K562 (cell line): ENCODE results near the gene ZNF335. TPM values are rescaled to one million over a fixed set of nuclear protein-coding genes. Genes with fewer than 3 reads are reported as not detected.

ENCODE experiments used
- ELF4 ChIP-seq: fragments of 450-650 bp; formaldehyde crosslinking; IDR thresholded peaks from 2 replicates; pipeline ENCODE4 v1.4.0; 2022; ENCODE audit warnings: missing genetic modification characterization
- ETV1 ChIP-seq: fragments of 450-650 bp; conservative IDR thresholded peaks from 2 replicates; pipeline ENCODE4 v1.6.1; 2016; ENCODE audit warnings: missing genetic modification characterization, control low read depth, low read depth, missing compliant biosample characterization
- GATAD2A ChIP-seq: fragments of 450-650 bp; IDR thresholded peaks from 2 replicates; pipeline ENCODE4 v1.6.1; 2017
- GATAD2B ChIP-seq: fragments of 450-650 bp; IDR thresholded peaks from 2 replicates; pipeline ENCODE4 v1.6.1; 2017; ENCODE audit warnings: mild to moderate bottlenecking, borderline replicate concordance
- HMG20A ChIP-seq: fragments of 450-650 bp; formaldehyde crosslinking; conservative IDR thresholded peaks from 2 replicates; pipeline ENCODE4 v1.4.0; 2020; ENCODE audit warnings: mild to moderate bottlenecking, mixed read lengths
- ILK ChIP-seq: fragments of 450-650 bp; IDR thresholded peaks from 2 replicates; pipeline ENCODE4 v1.6.1; 2016; ENCODE audit warnings: missing genetic modification characterization, low read depth, mild to moderate bottlenecking, missing compliant biosample characterization, moderate library complexity, borderline replicate concordance
- RAD51 ChIP-seq: fragments of 450-650 bp; IDR thresholded peaks from 2 replicates; pipeline ENCODE4 v1.7.1; 2016; ENCODE audit warnings: low read depth, mild to moderate bottlenecking, borderline replicate concordance
- REST ChIP-seq, 2 experiments: fragments of 450-650 bp; formaldehyde crosslinking in 1 of 2; IDR thresholded peaks; 2 replicates each; pipeline versions ENCODE4 v1.4.0 to v1.6.1; 2014 to 2020; ENCODE audit warnings: mild to moderate bottlenecking in 2 of 2, borderline replicate concordance in 1 of 2, low read depth in 1 of 2
- RHOXF2B ChIP-seq: fragments of 250-450 bp; sonication (Bioruptor Pico); conservative IDR thresholded peaks from 2 replicates; pipeline ENCODE4 v1.5.1; 2021
- THRAP3 ChIP-seq: fragments of 450-650 bp; IDR thresholded peaks from 2 replicates; pipeline ENCODE4 v1.6.1; 2016; ENCODE audit warnings: mild to moderate bottlenecking, inconsistent platforms, borderline replicate concordance
- ZBTB33 ChIP-seq: sonication (generic); formaldehyde crosslinking; IDR thresholded peaks from 2 replicates; pipeline ENCODE4 v1.8.1; 2023; ENCODE audit warnings: mild to moderate bottlenecking, missing genetic modification reagents
- ZHX1 ChIP-seq: fragments of 150-350 bp; conservative IDR thresholded peaks from 2 replicates; pipeline ENCODE4 v1.6.1; 2014; ENCODE audit warnings: low read length
- ZNF134 ChIP-seq: fragments of 250-450 bp; sonication (Bioruptor Pico); conservative IDR thresholded peaks from 2 replicates; pipeline ENCODE4 v1.4.0; 2020
- ZNF354B ChIP-seq: fragments of 250-450 bp; sonication (Bioruptor Pico); IDR thresholded peaks from 2 replicates; pipeline ENCODE4 v1.4.0; 2020
- ZNF436 ChIP-seq: fragments of 250-450, 450-650 bp; sonication (Bioruptor Pico); formaldehyde crosslinking; IDR thresholded peaks from 2 replicates; pipeline ENCODE4 v1.7.0; 2020; ENCODE audit warnings: mild to moderate bottlenecking
- ZNF830 ChIP-seq: fragments of 250-450 bp; sonication (Bioruptor Pico); IDR thresholded peaks from 2 replicates; pipeline ENCODE4 v1.5.0; 2021; ENCODE audit warnings: mild to moderate bottlenecking
- polyA plus RNA-seq, 8 experiments: library from polyadenylated mRNA; depleted of rRNA in 4 of 8; stranded (reverse) in 5 of 8; unstranded in 3 of 8; fragments of >200 nt; fragmentation: Nextera tagmentation in 2 of 8; fragmentation: Illumina TruSeq in 1 of 8; extraction: Ambion mirVana in 2 of 8; extraction: Trizol in 1 of 8; gene quantifications; 2 replicates each; pipeline versions ENCODE4 v1.2.1 to v1.2.3, GENCODE V29; 2011 to 2014; ENCODE audit warnings: inconsistent platforms in 1 of 8, missing spikeins in 1 of 8
- total RNA-seq, 7 experiments: library from RNA; depleted of rRNA in 6 of 7; stranded (reverse); fragments of >200 nt in 6 of 7; fragmentation: Illumina TruSeq in 2 of 7; extraction: Trizol in 2 of 7; gene quantifications; 2 replicates each; pipeline versions ENCODE4 v1.2.1 to v1.2.3, GENCODE V29; 2011 to 2021; ENCODE audit warnings: low replicate concordance in 1 of 7

Gene ZNF335
- total and polyA plus RNA-seq, 9 of the 15 experiments (the other 6 are each of a cell fraction or from before 2014, with no cell fraction given) = 0.39 to 16.0 (median 7.6) TPM

GRCh38 chr20:45972500-45973183 lies 639 bp upstream of the ZNF335 start (continued):
- TF ChIP-seq ZNF830 (CRISPR knock-in tag) (no peak), ETV1 (tag) (no peak), ILK (tag) (no peak), ZNF436 (CRISPR knock-in tag) (no peak), ZBTB33 (CRISPR knock-in tag) (no peak), ZNF354B (CRISPR knock-in tag) (no peak), HMG20A (no peak), GATAD2B (0 out of 2 replicates have a peak, but pooled peaks have one; percentile 15), RHOXF2B (CRISPR knock-in tag) (no peak), THRAP3 (no peak), ZHX1 (no peak), REST (IDR thresholded peaks at IDR 0.05; ENCODE audit: borderline replicate concordance) (no peak; the same call in 1 of the 2 replicates), REST (CRISPR knock-in tag; IDR thresholded peaks at IDR 0.05; ENCODE audit: low read depth) (no peak), ZNF134 (CRISPR knock-in tag) (no peak), GATAD2A (no peak), ELF4 (CRISPR knock-in tag) (no peak), RAD51 (no peak)
